ENCODE results near the gene PLAU. TPM values are rescaled to one million over a fixed set of nuclear protein-coding genes. Genes with fewer than 3 reads are reported as not detected.

PLAU gene
- total and polyA plus RNA-seq, 10 of the 15 experiments (the other 5 are each of a cell fraction or from before 2014, with no cell fraction given), result 2.5 to 20.9 (median 11.5) TPM

- no TSS peak for BruUV-seq (replicated peaks)
- 84% methylated on average over 4 of the region's 4 CpGs for WGBS (ENCODE audit: insufficient coverage, insufficient replicate concordance, low lambda C conversion rate, missing lambda C conversion rate)
- RAD21 ChIA-PET (ENCODE audit: unreplicated experiment), result interaction anchor here (0.6 to 21.4 kb wide), 36 partner anchors 7 to 357 kb away, joined by 3 to 616 read pairs (median 5); partner anchors contain the start of gene PLAU
Observed at GRCh38 chr10:73886661-73887293, 24.2 kb upstream of the PLAU start.

More at GRCh38 chr10:73886661-73887293, 24.2 kb upstream of the PLAU start:
- Histone ChIP-seq H3K79me2 (ENCODE audit: control insufficient read depth, insufficient read depth, low read length) (no peaks in the 10 kb centered on the region), H3K27ac (ENCODE audit: control insufficient read depth, insufficient read depth) (no peak overlapping the region), H3K4me3 (no peak overlapping the region), H3K9me3 (replicated peaks; ENCODE audit: control insufficient read depth, insufficient read depth, low read length) (no peaks in the 10 kb centered on the region), H3K36me3 (ENCODE audit: control insufficient read depth in 2 of 2, insufficient read depth in 2 of 2, low read length in 1 of 2) (no peaks in the 10 kb centered on the region), H4K20me1 (ENCODE audit: control insufficient read depth, insufficient read depth) (no peaks in the 10 kb centered on the region), H3K27me3 (replicated peaks in 1 of 2; ENCODE audit: control insufficient read depth in 2 of 2, insufficient read depth in 2 of 2, low read length in 1 of 2) (no peaks in the 10 kb centered on the region), H3K4me1 (ENCODE audit: control insufficient read depth, insufficient read depth, low read length) (peaks cover 6% of the 10 kb centered on the region), H2AFZ (ENCODE audit: control insufficient read depth, low read depth, low read length) (no peak overlapping the region), H3K4me2 (ENCODE audit: control insufficient read depth, insufficient read depth) (no peak overlapping the region), H3K9ac (ENCODE audit: control insufficient read depth, insufficient read depth, low read length) (no peak overlapping the region)
- in situ Hi-C loops (cut with MboI), result loop anchor here (10.0 to 25.0 kb wide), 3 partner anchors 201 to 1348 kb away; partner anchors contain the start of gene COMTD1
- DNase-seq (ENCODE audit: low read depth, low spot score) (no peak), FAIRE-seq (no peak), ATAC-seq (peak; percentile 5; the same call in 2 of the 3 replicates)
- TF ChIP-seq, protein P1, sequence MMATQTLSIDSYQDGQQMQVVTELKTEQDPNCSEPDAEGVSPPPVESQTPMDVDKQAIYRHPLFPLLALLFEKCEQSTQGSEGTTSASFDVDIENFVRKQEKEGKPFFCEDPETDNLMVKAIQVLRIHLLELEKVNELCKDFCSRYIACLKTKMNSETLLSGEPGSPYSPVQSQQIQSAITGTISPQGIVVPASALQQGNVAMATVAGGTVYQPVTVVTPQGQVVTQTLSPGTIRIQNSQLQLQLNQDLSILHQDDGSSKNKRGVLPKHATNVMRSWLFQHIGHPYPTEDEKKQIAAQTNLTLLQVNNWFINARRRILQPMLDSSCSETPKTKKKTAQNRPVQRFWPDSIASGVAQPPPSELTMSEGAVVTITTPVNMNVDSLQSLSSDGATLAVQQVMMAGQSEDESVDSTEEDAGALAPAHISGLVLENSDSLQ (IDR thresholded peaks at IDR 0.05), result no peak
- no peak for TF ChIP-seq ZNF384 (IDR thresholded peaks at IDR 0.05; ENCODE audit: borderline replicate concordance, low read depth, low read length)
- no peak for TF ChIP-seq BACH1 (IDR thresholded peaks at IDR 0.05; ENCODE audit: borderline replicate concordance)
- CTCF ChIA-PET, result interaction anchor here (0.6 to 19.8 kb wide), 47 partner anchors 8 to 1216 kb away, joined by 3 to 930 read pairs (median 4); partner anchors contain the start of genes PLAU, SEC24C and USP54
- POLR2A ChIA-PET, result interaction anchor here (1.0 to 6.9 kb wide), 6 partner anchors 13 to 194 kb away, joined by 3 to 32 read pairs (median 4); partner anchors contain the start of gene PLAU
- intact Hi-C loops (cut with micrococcal nuclease; ENCODE audit: unreplicated experiment), result loop anchor here (1.0 to 5.0 kb wide), 7 partner anchors 24 to 1346 kb away; partner anchors contain the start of gene PLAU
- SMC1A ChIA-PET (ENCODE audit: uncharacterized antibody, unreplicated experiment), result interaction anchor here (0.7 to 27.4 kb wide), 37 partner anchors 7 to 348 kb away, joined by 3 to 1048 read pairs (median 5); partner anchors contain the start of genes CAMK2G and PLAU

All from GM12878 (cell line).